Thyroid gland (tissue), 4 donors: ENCODE results near the gene TMEM221. TPM values are rescaled to one million over a fixed set of nuclear protein-coding genes. Genes with fewer than 3 reads are reported as not detected.

Source experiments
- DNase-seq, 2 donors: peaks; one replicate each; pipeline ENCODE4 v3.0.0-alpha.2; 2019
- H3K27ac ChIP-seq, 3 donors: fragments of 200-600 bp; sonication (generic); 1 replicate in 2 of 3; 2 replicates in 1 of 3; pipeline ENCODE4 v1.5.1; 2016 to 2019; ENCODE audit warnings: mild to moderate bottlenecking in 1 of 3, moderate library complexity in 1 of 3
- H3K27me3 ChIP-seq: fragments of 200-600 bp; sonication (generic); one replicate; pipeline ENCODE4 v1.5.1; 2019
- H3K36me3 ChIP-seq, 2 donors: fragments of 200-600 bp; sonication (generic); one replicate each; pipeline ENCODE4 v1.5.1; 2016 to 2019
- H3K4me1 ChIP-seq, 2 donors: fragments of 200-600 bp; sonication (generic); one replicate each; pipeline ENCODE4 v1.5.1; 2017 to 2019
- H3K4me3 ChIP-seq, 3 donors: fragments of 200-600 bp; sonication (generic); replicated peaks in 1 of 3; 1 replicate in 2 of 3; 2 replicates in 1 of 3; pipeline ENCODE4 v1.5.1; 2016; ENCODE audit warnings: mild to moderate bottlenecking in 1 of 3
- H3K9me3 ChIP-seq: fragments of 200-600 bp; sonication (generic); one replicate; pipeline ENCODE4 v1.5.1; 2017
- CTCF ChIP-seq, 6 experiments: fragments of 200-600 bp in 3 of 6; fragments of 450-650 bp in 3 of 6; sonication (generic) in 3 of 6; IDR thresholded peaks; one replicate each; pipeline ENCODE4 v1.5.1; 2016 to 2019; ENCODE audit warnings: antibody characterized with exemption in 6 of 6, mild to moderate bottlenecking in 2 of 6, inconsistent platforms in 1 of 6, moderate library complexity in 1 of 6
- POLR2A ChIP-seq, 2 donors: fragments of 450-650 bp; IDR thresholded peaks; one replicate each; pipeline ENCODE4 v1.6.1; 2017; ENCODE audit warnings: antibody characterized with exemption in 2 of 2, mild to moderate bottlenecking in 2 of 2, moderate library complexity in 1 of 2
- WGBS, 2 donors: methylation state at CpG; one replicate each; pipeline ENCODE4 v1.1.5; 2017; 5-methylcytosine and 5-hydroxymethylcytosine counted together
- intact Hi-C: fragments of 100-400 bp; cut with DNase I; formaldehyde crosslinking; loops from one replicate; pipeline ENCODE4 v1.15.1; 2023
- total RNA-seq, 4 donors: library from RNA; depleted of rRNA; stranded (reverse); fragments of >200 nt; gene quantifications; one replicate each; pipeline ENCODE4 v1.2.3, GENCODE V29; 2016

TMEM221 gene
- total RNA-seq, 4 donors from 2014 or later: 0.56 TPM; not detected in 3

GRCh38 chr19:17473041-17473440 is 24.6 kb upstream of the TMEM221 start:
- no peak overlapping the region for H3K4me3 ChIP-seq
- H3K4me1 ChIP-seq: peaks cover 28 to 30% of the 10 kb centered on the region in 2 donors
- no peak for DNase-seq
- TF ChIP-seq POLR2A (IDR thresholded peaks at IDR 0.05): no peak
- no peak for TF ChIP-seq CTCF (IDR thresholded peaks at IDR 0.05)
- 92 to 96% methylated on average over 9 of the region's 9 CpGs for WGBS, 2 donors
- H3K36me3 ChIP-seq: no peaks in the 10 kb centered on the region
- no peak overlapping the region for H3K27ac ChIP-seq
- intact Hi-C loops: loop anchor here (5.0 kb wide), 1 partner anchor 39 kb away; the partner anchor contains the start of gene PGLS
- no peaks in the 10 kb centered on the region for H3K27me3 ChIP-seq
- H3K9me3 ChIP-seq: no peaks in the 10 kb centered on the region

GRCh38 chr19:17471410-17472125 is 23.1 kb upstream of the TMEM221 start:
- TF ChIP-seq CTCF (IDR thresholded peaks at IDR 0.05) (no peak), POLR2A (IDR thresholded peaks at IDR 0.05) (no peak)
- H3K9me3 ChIP-seq: no peaks in the 10 kb centered on the region
- intact Hi-C loops: loop anchor here (5.0 kb wide), 1 partner anchor 41 kb away; the partner anchor contains the start of gene PGLS
- H3K27me3 ChIP-seq: no peaks in the 10 kb centered on the region
- 51 to 56% methylated on average over 12 of the region's 12 CpGs for WGBS, 2 donors
- H3K4me3 ChIP-seq: no peak overlapping the region
- no peaks in the 10 kb centered on the region for H3K36me3 ChIP-seq
- H3K27ac ChIP-seq: no peak overlapping the region
- DNase-seq: peak in 1 of 2 donors; percentile 20
- peaks cover 32 to 34% of the 10 kb centered on the region in 2 donors for H3K4me1 ChIP-seq

- TF ChIP-seq CTCF (IDR thresholded peaks at IDR 0.05): no peak
- TF ChIP-seq POLR2A (IDR thresholded peaks at IDR 0.05): no peak
- DNase-seq: peak; percentile 100
- Histone ChIP-seq H3K4me3 (peak within 1 kb of the TSS; percentile 57 to 71 (median 70)), H3K36me3 (no peaks in the 10 kb centered on the region), H3K9me3 (no peaks in the 10 kb centered on the region), H3K27me3 (no peaks in the 10 kb centered on the region), H3K27ac (peak within 1 kb of the TSS; percentile 82 to 93 (median 83)), H3K4me1 (peaks cover 25 to 26% of the 10 kb centered on the region in 2 donors)
- 0 to 1% methylated on average over 11 to 22 of the region's 67 CpGs for WGBS, 2 donors
- intact Hi-C loops: loop anchor here (5.0 kb wide), 1 partner anchor 42 kb away; the partner anchor contains the start of gene PGLS
These were observed 21.8 kb upstream of the TMEM221 start, which contains the start of gene SLC27A1 for GRCh38 chr19:17470068-17470841. Gene SLC27A1, plus strand, starts transcription at chr19:17470524. Its CDS starts 17 bp downstream, at chr19:17470541.

- no peaks in the 10 kb centered on the region for H3K9me3 ChIP-seq
- no peaks in the 10 kb centered on the region for H3K27me3 ChIP-seq
- H3K4me1 ChIP-seq: peaks cover 23% of the 10 kb centered on the region in 2 donors
- H3K27ac ChIP-seq: peak overlapping the region; percentile 82 to 93 (median 83)
- H3K36me3 ChIP-seq: no peaks in the 10 kb centered on the region
- peak; percentile 23 to 45 for TF ChIP-seq POLR2A (IDR thresholded peaks at IDR 0.05)
- no peak for TF ChIP-seq CTCF (IDR thresholded peaks at IDR 0.05)
- WGBS, 2 donors: 0 to 3% methylated on average over 7 to 21 of the region's 31 CpGs
- peak; percentile 98 to 99 for DNase-seq
- intact Hi-C loops: loop anchor here (5.0 to 10.0 kb wide), 3 partner anchors 43 to 122 kb away; partner anchors contain the start of genes CCDC194 and PGLS
- peak overlapping the region in 2 of 3 donors; percentile 32 to 71 for H3K4me3 ChIP-seq
These were observed 21.1 kb upstream of the TMEM221 start for GRCh38 chr19:17469481-17470067.
